Sigmoid colon (tissue), 7 donors: ENCODE results near the gene GADD45GIP1. TPM values are rescaled to one million over a fixed set of nuclear protein-coding genes. Genes with fewer than 3 reads are reported as not detected.

Experiments
- DNase-seq: peaks from one replicate; pipeline ENCODE4 v3.0.0-alpha.2; 2019
- H3K27ac ChIP-seq, 4 donors: fragments of 200-600 bp; sonication (generic); one replicate each; pipeline ENCODE4 v1.5.1; 2016 to 2019; ENCODE audit warnings: mild to moderate bottlenecking in 1 of 4
- H3K27me3 ChIP-seq, 3 donors: fragments of 200-600 bp; sonication (generic); one replicate each; pipeline ENCODE4 v1.5.1; 2019; ENCODE audit warnings: mild to moderate bottlenecking in 1 of 3
- H3K36me3 ChIP-seq, 4 donors: fragments of 200-600 bp; sonication (generic); one replicate each; pipeline ENCODE4 v1.5.1; 2016 to 2019
- H3K4me1 ChIP-seq, 4 donors: fragments of 200-600 bp; sonication (generic); one replicate each; pipeline ENCODE4 v1.5.1; 2017 to 2019
- H3K4me3 ChIP-seq, 4 donors: fragments of 200-600 bp; sonication (generic); one replicate each; pipeline ENCODE4 v1.5.1; 2017 to 2019; ENCODE audit warnings: mild to moderate bottlenecking in 2 of 4, moderate library complexity in 1 of 4
- H3K9me3 ChIP-seq, 4 donors: fragments of 200-600 bp in 3 of 4; sonication (generic) in 3 of 4; one replicate each; pipeline versions ENCODE4 v1.5.1 to v1.6.1; 2013 to 2019
- CTCF ChIP-seq, 4 experiments: fragments of 450-650 bp in 3 of 4; fragments of 200-600 bp in 1 of 4; IDR thresholded peaks; one replicate each; pipeline ENCODE4 v1.5.1; 2016 to 2019; ENCODE audit warnings: antibody characterized with exemption in 4 of 4, mild to moderate bottlenecking in 3 of 4, moderate library complexity in 2 of 4
- EP300 ChIP-seq, 4 donors: sonication (generic); formaldehyde crosslinking; IDR thresholded peaks; one replicate each; pipeline ENCODE4 v1.6.1; 2017; ENCODE audit warnings: antibody characterized with exemption in 4 of 4
- POLR2A ChIP-seq, 2 donors: fragments of 450-650 bp; IDR thresholded peaks; one replicate each; pipeline ENCODE4 v1.6.1; 2016; ENCODE audit warnings: antibody characterized with exemption in 2 of 2, mild to moderate bottlenecking in 2 of 2, moderate library complexity in 2 of 2
- POLR2AphosphoS5 ChIP-seq, 4 donors: sonication (generic); formaldehyde crosslinking; IDR thresholded peaks; one replicate each; pipeline ENCODE4 v1.6.1; 2017; ENCODE audit warnings: antibody characterized with exemption in 4 of 4
- WGBS, 2 donors: extraction: QIAGEN DNeasy Blood & Tissue Kit; methylation state at CpG; one replicate each; pipeline ENCODE4 v1.1.7; 2013; 5-methylcytosine and 5-hydroxymethylcytosine counted together
- intact Hi-C: fragments of 100-400 bp; cut with DNase I; formaldehyde crosslinking; loops from one replicate; pipeline ENCODE4 v1.15.1; 2023
- polyA plus RNA-seq, 3 donors: library from polyadenylated mRNA; stranded (reverse); fragments of 200-250 nt; gene quantifications; one replicate each; pipeline ENCODE4 v1.2.3, GENCODE V29; 2013
- total RNA-seq, 4 donors: library from RNA; depleted of rRNA; stranded (reverse); fragments of >200 nt; gene quantifications; one replicate each; pipeline ENCODE4 v1.1.0, GENCODE V29; 2016
- donor health status: healthy with polysubstance abuse.
- donor health status: Bipolar disorder and iron deficiency.
- donor health status: healthy.

The GADD45GIP1 gene
- total and polyA plus RNA-seq, 7 donors: 23.6 to 65.8 (median 36.0) TPM

- peak; percentile 86 for DNase-seq
- no peaks in the 10 kb centered on the region for H3K27me3 ChIP-seq
- peaks cover 0 to 6% (median 0%) of the 10 kb centered on the region in 4 donors for H3K36me3 ChIP-seq
- TF ChIP-seq CTCF (IDR thresholded peaks at IDR 0.05): no peak
- TF ChIP-seq POLR2AphosphoS5 (IDR thresholded peaks at IDR 0.05): peak in 3 of 4 donors; percentile 50 to 74 (median 64)
- H3K4me1 ChIP-seq: peaks cover 0 to 39% (median 35%) of the 10 kb centered on the region in 4 donors
- H3K9me3 ChIP-seq: no peaks in the 10 kb centered on the region
- intact Hi-C loops: loop anchor here (5.0 to 10.0 kb wide), 3 partner anchors 37 to 160 kb away; partner anchors contain the start of genes IER2 and STX10
- H3K27ac ChIP-seq: peak within 1 kb of the TSS; percentile 92 to 98 (median 98)
- WGBS, 2 donors: 5 to 8% methylated on average over 81 to 84 of the region's 84 CpGs
- peak within 1 kb of the TSS; percentile 86 to 97 (median 90) for H3K4me3 ChIP-seq
These were observed 37.9 kb upstream of the GADD45GIP1 start, which contains the start of gene NFIX for GRCh38 chr19:12994701-12995595. NFIX (plus strand) TSS chr19:12995475; CDS start chr19:12995838, 363 bp downstream.

DNA sequence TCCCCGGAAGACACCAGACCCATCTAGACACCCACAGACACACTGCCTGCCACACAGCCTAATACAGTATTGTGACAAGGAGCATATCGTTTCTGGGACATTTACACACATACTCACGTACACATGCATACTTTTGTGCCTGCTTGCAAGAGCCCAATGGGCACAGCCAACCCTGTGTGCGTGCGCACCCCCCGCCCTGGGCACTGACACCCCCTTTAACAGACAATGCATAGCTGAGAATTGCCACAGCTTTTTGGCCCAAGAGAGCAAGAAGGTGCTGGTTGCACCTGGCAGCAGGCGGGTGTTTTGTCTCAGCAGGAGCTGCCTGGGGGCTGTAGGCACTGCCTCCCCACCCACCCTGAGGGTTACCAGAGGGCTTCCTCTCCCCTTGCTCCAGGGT is 36.5 kb upstream of the GADD45GIP1 start:
- no peak for TF ChIP-seq EP300 (IDR thresholded peaks at IDR 0.05)
- no peak for TF ChIP-seq CTCF (IDR thresholded peaks at IDR 0.05)
- TF ChIP-seq POLR2AphosphoS5 (IDR thresholded peaks at IDR 0.05): no peak
- TF ChIP-seq POLR2A (IDR thresholded peaks at IDR 0.05): no peak
- no peaks in the 10 kb centered on the region for H3K27me3 ChIP-seq
- no peak overlapping the region for H3K4me3 ChIP-seq
- H3K36me3 ChIP-seq: peaks cover 0 to 2% (median 0%) of the 10 kb centered on the region in 4 donors
- H3K9me3 ChIP-seq: no peaks in the 10 kb centered on the region
- intact Hi-C loops: loop anchor here (2.0 to 10.0 kb wide), 2 partner anchors 67 to 161 kb away; partner anchors contain the start of genes IER2 and STX10
- no peak for DNase-seq
- peak overlapping the region in 2 of 4 donors; percentile 83 to 90 for H3K27ac ChIP-seq
- H3K4me1 ChIP-seq: peaks cover 0 to 27% (median 22%) of the 10 kb centered on the region in 4 donors
- 85 to 92% methylated on average over 7 of the region's 7 CpGs for WGBS, 2 donors

DNA sequence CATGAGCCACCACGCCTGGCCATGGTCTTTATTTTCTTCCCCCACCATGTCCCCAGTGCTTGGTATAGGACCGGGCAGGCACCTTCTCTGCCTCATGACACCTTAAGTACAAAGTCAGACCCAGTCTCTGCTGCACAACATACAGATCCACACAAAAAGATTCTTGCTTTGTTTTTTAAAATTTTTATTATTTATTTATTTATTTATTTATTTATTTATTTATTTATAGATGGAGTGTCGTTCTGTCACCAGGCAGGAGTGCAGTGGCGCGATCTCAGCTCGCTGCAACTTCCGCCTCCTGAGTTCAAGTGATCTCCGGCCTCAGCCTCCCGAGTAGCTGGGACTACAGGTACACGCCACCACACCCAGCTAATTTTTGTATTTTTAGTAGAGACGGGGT is 35.7 kb upstream of the GADD45GIP1 start:
- TF ChIP-seq POLR2A (IDR thresholded peaks at IDR 0.05) (no peak), EP300 (IDR thresholded peaks at IDR 0.05) (no peak), CTCF (IDR thresholded peaks at IDR 0.05) (no peak), POLR2AphosphoS5 (IDR thresholded peaks at IDR 0.05) (no peak)
- H3K27ac ChIP-seq: no peak overlapping the region

DNA sequence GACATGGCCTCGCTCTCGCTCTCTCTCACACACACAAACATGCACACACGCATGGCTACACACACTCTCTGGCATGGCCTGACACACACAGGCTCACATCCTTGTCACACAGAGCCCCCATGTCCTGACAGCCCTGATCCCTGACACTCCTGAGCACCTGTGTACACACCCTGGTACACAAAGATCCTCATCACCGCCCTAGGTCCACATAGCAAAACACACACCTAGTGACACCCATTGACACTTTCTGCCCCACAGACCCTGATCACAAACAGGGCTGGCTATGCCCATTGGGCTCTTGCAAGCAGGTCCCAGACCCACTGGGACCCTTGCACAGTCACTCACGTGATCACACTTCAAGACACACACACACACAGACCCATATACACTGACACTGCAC is 34.3 kb upstream of the GADD45GIP1 start:
- intact Hi-C loops: loop anchor here (10.0 kb wide), 1 partner anchor 164 kb away; the partner anchor contains the start of genes IER2 and STX10
- 78 to 91% methylated on average over 5 of the region's 5 CpGs for WGBS, 2 donors
- H3K36me3 ChIP-seq: no peaks in the 10 kb centered on the region

More for the DNA sequence above, 35.7 kb upstream of the GADD45GIP1 start:
- Histone ChIP-seq H3K27me3 (no peaks in the 10 kb centered on the region), H3K4me3 (no peak overlapping the region), H3K36me3 (no peaks in the 10 kb centered on the region), H3K9me3 (no peaks in the 10 kb centered on the region), H3K4me1 (peaks cover 0 to 18% (median 14%) of the 10 kb centered on the region in 4 donors)
- intact Hi-C loops: loop anchor here (2.0 to 10.0 kb wide), 2 partner anchors 68 to 162 kb away; partner anchors contain the start of genes IER2 and STX10
- no peak for DNase-seq
- WGBS, 2 donors: 94 to 95% methylated on average over 11 of the region's 11 CpGs

More for the DNA sequence above, 34.3 kb upstream of the GADD45GIP1 start:
- Histone ChIP-seq H3K4me3 (no peak overlapping the region), H3K9me3 (no peaks in the 10 kb centered on the region), H3K4me1 (peaks cover 0 to 5% (median 5%) of the 10 kb centered on the region in 4 donors), H3K27ac (no peak overlapping the region), H3K27me3 (no peaks in the 10 kb centered on the region)
- no peak for DNase-seq
- no peak for TF ChIP-seq POLR2AphosphoS5 (IDR thresholded peaks at IDR 0.05)
- no peak for TF ChIP-seq EP300 (IDR thresholded peaks at IDR 0.05)
- no peak for TF ChIP-seq CTCF (IDR thresholded peaks at IDR 0.05)
- TF ChIP-seq POLR2A (IDR thresholded peaks at IDR 0.05): no peak
